ENCODE results near the gene LYL1.

DNA sequence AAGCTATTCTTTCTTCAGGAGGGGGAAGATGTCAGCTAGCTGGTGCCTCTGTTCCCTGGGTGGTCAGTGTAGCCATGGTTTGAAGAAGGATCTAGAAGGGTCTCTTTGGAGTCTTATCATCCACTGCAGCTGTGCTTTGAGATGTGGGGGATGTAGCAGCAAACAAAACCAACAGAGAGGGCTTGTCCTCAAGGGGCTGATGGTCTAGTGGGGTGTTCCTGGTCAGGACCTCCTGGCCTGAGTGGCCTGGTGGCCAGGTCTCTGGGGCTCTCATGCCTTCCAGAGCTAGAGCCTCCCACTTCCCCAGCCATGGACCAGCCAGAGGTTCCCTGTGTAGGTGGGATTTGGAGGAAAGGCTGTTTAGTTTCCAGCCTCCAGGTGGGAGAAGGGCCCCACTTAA lies 40.3 kb downstream of the LYL1 start:
- TF ChIP-seq, protein P1, sequence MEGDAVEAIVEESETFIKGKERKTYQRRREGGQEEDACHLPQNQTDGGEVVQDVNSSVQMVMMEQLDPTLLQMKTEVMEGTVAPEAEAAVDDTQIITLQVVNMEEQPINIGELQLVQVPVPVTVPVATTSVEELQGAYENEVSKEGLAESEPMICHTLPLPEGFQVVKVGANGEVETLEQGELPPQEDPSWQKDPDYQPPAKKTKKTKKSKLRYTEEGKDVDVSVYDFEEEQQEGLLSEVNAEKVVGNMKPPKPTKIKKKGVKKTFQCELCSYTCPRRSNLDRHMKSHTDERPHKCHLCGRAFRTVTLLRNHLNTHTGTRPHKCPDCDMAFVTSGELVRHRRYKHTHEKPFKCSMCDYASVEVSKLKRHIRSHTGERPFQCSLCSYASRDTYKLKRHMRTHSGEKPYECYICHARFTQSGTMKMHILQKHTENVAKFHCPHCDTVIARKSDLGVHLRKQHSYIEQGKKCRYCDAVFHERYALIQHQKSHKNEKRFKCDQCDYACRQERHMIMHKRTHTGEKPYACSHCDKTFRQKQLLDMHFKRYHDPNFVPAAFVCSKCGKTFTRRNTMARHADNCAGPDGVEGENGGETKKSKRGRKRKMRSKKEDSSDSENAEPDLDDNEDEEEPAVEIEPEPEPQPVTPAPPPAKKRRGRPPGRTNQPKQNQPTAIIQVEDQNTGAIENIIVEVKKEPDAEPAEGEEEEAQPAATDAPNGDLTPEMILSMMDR (IDR thresholded peaks at IDR 0.05; ENCODE audit: low read depth, low read length, poor library complexity, severe bottlenecking), result no peak
- TF ChIP-seq EZH2phosphoT487 (IDR thresholded peaks at IDR 0.05; ENCODE audit: borderline replicate concordance, low read length), result no peak

Data from DOHH2 (cell line).